HG02840 (cell line): ENCODE measurements around the gene NDC80.
"Not testable (repeated sequence)": the region's sequence is repeated elsewhere in the genome, so short reads cannot be mapped to it uniquely, and the experiment has no call there.

Experiments
- ATAC-seq: cut with Tn5 transposase; IDR thresholded peaks from one replicate; pipeline ENCODE4 v1.9.1; 2021; ENCODE audit warnings: mild to moderate bottlenecking, moderate library complexity, moderate number of reproducible peaks; ENCODE audit not compliant: unreplicated experiment, low FRiP score

The NDC80 gene

GRCh38 chr18:2571200-2572170, at the start of gene NDC80, which contains the start of gene METTL4:
Gene NDC80 (plus strand): TSS chr18:2571557. CDS start chr18:2572986, 1,429 bp downstream.
Gene METTL4 (minus strand): TSS chr18:2571505. CDS start chr18:2567216, 4,289 bp downstream.
- peak; percentile 80 for ATAC-seq

DNA sequence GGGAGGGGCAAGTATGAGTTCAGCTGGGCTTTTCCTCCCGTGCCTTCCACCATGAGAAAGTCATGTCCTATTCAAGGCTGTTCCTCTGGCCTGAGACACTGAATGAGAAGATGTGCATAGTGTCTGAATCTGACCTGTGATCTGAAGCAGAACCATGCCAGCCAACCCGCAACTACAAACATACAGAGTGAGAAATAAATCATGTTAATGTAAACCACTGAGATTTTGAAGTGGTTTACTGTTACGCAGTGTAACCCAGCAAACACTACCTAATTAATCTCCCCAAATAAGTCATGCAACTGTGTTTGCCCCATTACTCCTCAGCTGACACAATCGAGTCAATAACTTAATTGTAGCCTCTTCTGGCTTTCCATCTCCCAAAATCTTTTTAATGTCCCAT, 49.2 kb upstream of the NDC80 start:
- ATAC-seq = no peak

- not testable (repeated sequence) for ATAC-seq
Observed at GRCh38 chr18:2524794-2525198, 46.6 kb upstream of the NDC80 start.

DNA sequence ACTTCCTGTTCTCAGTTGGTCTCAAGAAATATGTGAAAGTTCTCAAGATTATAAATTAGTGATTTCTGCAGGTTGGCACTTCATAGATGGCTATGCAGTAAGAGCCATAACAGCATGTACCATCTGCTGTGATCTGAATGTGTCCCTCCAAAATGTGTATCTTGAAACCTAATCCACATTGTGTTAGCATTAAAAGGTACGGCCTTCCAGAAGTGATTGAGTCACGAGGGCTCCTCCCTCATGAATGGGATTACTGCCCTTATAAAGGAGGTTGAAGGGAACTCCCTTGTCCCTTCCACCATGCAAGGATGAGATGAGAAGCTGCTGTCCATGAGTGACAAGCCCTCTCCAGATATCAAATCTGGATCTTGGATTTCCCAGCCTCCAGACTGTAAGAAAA, 45.0 kb upstream of the NDC80 start:
- no peak for ATAC-seq

- no peak for ATAC-seq
Observed at GRCh38 chr18:2529154-2529553, 42.2 kb upstream of the NDC80 start.

GRCh38 chr18:2531751-2532150, 39.6 kb upstream of the NDC80 start:
- ATAC-seq = no peak

DNA sequence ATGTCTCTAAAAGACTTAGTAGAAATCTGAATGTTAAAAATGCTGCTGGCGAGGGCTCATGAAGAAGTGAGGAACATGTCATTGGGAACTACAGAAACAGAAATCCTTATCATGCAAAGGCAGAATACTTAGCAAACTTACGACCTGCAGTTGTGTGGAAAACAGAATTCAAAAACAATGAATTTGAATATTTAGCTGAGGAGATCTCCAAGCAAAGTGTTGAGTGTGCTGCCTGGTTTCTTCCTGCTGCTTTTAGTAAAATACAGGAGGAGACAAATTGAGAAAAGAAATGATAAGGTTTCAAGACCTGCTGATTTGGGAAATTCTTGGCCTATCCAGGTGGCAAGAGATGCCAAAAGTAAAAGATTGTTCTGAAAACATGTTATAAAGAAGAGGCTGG, 38.6 kb upstream of the NDC80 start:
- no peak for ATAC-seq

GRCh38 chr18:2534906-2535305, 36.5 kb upstream of the NDC80 start:
- no peak for ATAC-seq

- ATAC-seq = no peak
Observed at GRCh38 chr18:2535419-2535910, 35.9 kb upstream of the NDC80 start.

- no peak for ATAC-seq
Observed at GRCh38 chr18:2536063-2536462, 35.3 kb upstream of the NDC80 start.

- ATAC-seq = no peak
Observed at GRCh38 chr18:2536493-2536892, 34.9 kb upstream of the NDC80 start.

DNA sequence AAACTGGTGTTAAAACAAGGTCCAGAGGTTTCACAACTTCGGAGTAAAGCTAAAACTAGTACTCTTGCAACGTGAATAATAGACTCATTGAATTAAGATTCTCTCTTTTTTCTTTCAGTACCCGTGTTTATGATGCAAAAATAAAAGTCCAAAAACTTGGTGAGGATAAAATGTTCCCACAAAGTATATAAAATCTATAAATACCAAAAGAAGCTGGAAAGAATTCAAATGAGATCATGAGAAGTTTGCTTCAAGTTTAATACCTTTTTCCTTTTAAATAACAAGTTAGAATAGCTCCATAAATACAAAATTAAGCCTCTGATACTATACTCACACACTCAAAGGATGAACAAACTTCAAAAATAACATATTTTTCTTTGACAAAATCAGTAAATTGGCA, 34.1 kb upstream of the NDC80 start:
- no peak for ATAC-seq

GRCh38 chr18:2538236-2538635, 33.1 kb upstream of the NDC80 start:
- no peak for ATAC-seq

DNA sequence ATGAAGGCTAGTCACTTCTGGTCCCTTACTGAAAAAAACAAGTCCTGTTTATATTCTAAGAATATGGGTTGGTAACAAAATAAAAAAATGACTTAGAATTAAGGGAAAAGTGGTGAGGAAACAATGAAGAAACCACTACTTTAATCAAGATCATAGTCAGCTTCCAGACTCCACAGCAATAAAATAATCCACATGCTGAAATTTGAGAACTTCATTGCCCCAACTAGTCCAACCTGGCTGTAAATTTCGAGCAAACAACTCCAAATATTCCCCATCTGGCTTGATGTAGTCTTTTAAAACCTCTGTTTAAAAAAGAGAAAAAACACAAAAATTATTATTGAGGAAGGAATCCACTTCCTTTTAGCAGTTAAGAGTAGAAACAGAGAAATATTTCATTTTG, 32.5 kb upstream of the NDC80 start:
- no peak for ATAC-seq

DNA sequence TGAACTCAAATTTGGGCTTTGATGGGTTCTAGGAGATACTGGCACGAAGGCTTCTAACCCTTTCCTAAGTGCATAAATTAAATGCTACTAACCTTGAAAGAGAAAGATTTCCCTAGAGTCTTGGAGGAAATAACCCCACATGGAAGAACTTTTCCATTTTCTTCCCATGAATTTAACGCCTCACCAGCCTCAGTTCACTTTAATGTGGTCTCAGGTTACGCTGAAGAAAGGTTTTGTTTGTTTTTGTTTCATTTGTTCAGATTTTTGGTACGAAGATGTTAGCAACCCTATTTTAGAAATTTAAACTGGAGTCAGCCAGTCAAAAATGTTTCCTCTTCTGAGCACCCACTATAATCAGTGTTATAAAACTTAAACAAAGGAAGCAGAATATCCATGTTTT, 30.8 kb upstream of the NDC80 start:
- no peak for ATAC-seq

GRCh38 chr18:2541925-2542563, 29.3 kb upstream of the NDC80 start:
- not testable (repeated sequence) for ATAC-seq

DNA sequence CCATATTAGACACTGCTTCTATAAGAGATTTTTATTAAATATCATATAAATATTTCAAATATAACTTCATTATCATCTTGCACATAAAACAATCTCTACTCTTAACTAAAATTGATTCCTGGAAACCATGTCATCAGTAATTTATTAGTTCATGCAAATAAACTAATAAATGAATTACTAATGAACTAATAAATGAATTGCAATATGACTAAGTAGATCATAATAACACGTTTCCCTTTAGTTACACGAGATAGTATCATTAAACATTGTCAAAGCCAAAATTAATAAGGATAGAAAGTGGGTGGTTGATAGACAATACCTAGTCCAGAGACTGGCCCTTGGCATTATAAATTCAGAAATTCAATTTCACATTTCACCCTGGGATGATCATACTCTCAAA, 26.2 kb upstream of the NDC80 start:
- ATAC-seq = no peak

DNA sequence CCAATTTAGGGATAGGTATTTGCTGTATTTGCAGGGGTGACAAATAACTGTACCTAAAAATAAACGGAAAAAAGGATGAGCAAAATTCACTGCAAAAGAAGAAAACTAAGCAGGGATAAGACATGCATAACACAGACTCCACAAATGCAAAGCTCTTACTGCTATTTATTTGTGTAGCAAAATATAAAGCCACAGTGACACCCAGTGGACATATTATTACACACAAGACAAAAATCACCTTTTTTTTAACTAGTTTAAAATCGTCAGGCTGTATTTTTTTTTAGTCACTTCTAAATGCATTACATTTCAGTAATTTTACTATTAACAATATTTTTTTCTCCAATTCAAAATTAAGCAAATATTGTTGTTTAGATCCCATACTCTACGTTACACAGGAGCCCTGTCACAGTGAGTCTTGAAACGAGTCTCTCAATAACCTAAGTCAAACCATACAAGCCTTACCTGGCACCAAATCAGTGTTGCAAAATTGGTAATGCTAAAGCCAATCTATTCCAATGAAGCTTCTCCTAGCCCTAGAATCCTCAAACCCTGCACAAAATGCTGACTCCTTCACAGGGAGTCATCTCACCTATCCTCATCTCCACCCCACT, 23.8 kb upstream of the NDC80 start:
- no peak for ATAC-seq

DNA sequence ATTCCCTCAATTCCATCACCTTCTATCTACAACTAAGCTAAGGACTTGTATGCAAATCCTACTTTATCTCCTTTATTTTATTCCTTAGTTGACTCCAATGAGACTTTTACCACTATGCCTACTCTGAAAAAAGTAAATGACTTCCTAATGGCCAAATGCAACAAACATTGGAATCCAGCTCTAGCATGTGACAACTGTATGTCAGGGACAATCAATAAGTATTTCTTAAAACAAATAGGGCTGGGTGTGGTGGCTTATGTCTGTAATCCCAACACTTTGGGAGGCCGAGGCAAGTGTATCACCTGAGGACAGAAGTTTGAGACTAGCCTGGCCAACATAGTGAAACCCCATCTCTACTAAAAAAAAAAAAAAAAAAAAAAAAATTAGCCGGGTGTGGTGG, 21.9 kb upstream of the NDC80 start:
- ATAC-seq = no peak

DNA sequence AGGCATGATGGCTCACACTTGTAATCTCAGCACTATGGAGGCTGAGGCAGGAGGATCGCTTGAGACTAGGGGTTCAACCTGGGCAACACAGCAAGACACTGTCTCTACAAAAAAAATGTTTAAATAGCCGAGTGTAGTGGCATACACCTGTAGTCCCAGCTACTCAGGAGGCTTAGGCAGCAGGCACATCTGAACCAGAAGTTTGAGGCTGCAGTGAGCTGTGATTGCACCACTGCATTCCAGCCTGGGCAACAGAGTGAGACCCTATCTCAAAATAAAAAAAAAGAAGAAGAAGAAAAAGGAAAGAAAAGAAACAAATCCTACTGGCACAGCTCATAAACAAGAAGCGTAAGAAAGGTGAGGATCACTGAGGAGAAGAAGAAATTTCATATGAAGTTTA, 19.9 kb upstream of the NDC80 start:
- ATAC-seq = no peak

GRCh38 chr18:2554696-2555095, 16.7 kb upstream of the NDC80 start:
- ATAC-seq = no peak
